ENCODE measurements around the gene OPN5. TPM values are rescaled to one million over a fixed set of nuclear protein-coding genes. Genes with fewer than 3 reads are reported as not detected.

OPN5 gene
- total and polyA plus RNA-seq, 2 experiments from 2014 or later = not detected

GRCh38 chr6:47862731-47863130 is 80.9 kb downstream of the OPN5 start:
- no peaks in the 10 kb centered on the region for H3K27me3 ChIP-seq (ENCODE audit: insufficient read depth)
- H3K9me2 ChIP-seq (ENCODE audit: insufficient read depth) = no peaks in the 10 kb centered on the region
- no peak overlapping the region for H3K4me3 ChIP-seq
- H3F3A ChIP-seq (replicated peaks; ENCODE audit: low read depth) = no peaks in the 10 kb centered on the region
- Mint-ChIP-seq H3K36me3 (ENCODE audit: low read depth) (no peaks in the 10 kb centered on the region), H3K27ac (no peak overlapping the region), H3K4me3 (no peak overlapping the region), H3K4me1 (peaks cover 3% of the 10 kb centered on the region; the same call in 2 of the 3 replicates), H3K27me3 (ENCODE audit: insufficient read depth, low read depth, poor library complexity) (no peaks in the 10 kb centered on the region), H3K9me3 (no peaks in the 10 kb centered on the region)
- H3K4me1 ChIP-seq (ENCODE audit: insufficient read depth) = no peaks in the 10 kb centered on the region
- H3K79me2 ChIP-seq (replicated peaks; ENCODE audit: insufficient read depth) = no peaks in the 10 kb centered on the region
- TF ChIP-seq CTCF (conservative IDR thresholded peaks at IDR 0.05; ENCODE audit: low read depth in 2 of 2) (no peak), ETS1 (IDR thresholded peaks at IDR 0.05) (no peak), ZNF331 (CRISPR knock-in tag; IDR thresholded peaks at IDR 0.05; ENCODE audit: low read depth) (no peak), ZNF114 (CRISPR knock-in tag; IDR thresholded peaks at IDR 0.05) (no peak), POLR2AphosphoS5 (IDR thresholded peaks at IDR 0.05; ENCODE audit: low read depth) (no peak), CREB1 (CRISPR knock-in tag; IDR thresholded peaks at IDR 0.05; ENCODE audit: low read depth) (no peak), EZH2 (IDR thresholded peaks at IDR 0.05; ENCODE audit: low read depth, unreplicated experiment) (no peak), STAT1 (IDR thresholded peaks at IDR 0.05; ENCODE audit: unreplicated experiment) (no peak), NANOG (IDR thresholded peaks at IDR 0.05; ENCODE audit: borderline replicate concordance) (no peak), EZH2phosphoT487 (IDR thresholded peaks at IDR 0.05; ENCODE audit: unreplicated experiment) (no peak), JUNB (IDR thresholded peaks at IDR 0.05; ENCODE audit: unreplicated experiment) (no peak), ZNF462 (CRISPR knock-in tag; IDR thresholded peaks at IDR 0.05) (no peak)
- TF ChIP-seq, protein P1, sequence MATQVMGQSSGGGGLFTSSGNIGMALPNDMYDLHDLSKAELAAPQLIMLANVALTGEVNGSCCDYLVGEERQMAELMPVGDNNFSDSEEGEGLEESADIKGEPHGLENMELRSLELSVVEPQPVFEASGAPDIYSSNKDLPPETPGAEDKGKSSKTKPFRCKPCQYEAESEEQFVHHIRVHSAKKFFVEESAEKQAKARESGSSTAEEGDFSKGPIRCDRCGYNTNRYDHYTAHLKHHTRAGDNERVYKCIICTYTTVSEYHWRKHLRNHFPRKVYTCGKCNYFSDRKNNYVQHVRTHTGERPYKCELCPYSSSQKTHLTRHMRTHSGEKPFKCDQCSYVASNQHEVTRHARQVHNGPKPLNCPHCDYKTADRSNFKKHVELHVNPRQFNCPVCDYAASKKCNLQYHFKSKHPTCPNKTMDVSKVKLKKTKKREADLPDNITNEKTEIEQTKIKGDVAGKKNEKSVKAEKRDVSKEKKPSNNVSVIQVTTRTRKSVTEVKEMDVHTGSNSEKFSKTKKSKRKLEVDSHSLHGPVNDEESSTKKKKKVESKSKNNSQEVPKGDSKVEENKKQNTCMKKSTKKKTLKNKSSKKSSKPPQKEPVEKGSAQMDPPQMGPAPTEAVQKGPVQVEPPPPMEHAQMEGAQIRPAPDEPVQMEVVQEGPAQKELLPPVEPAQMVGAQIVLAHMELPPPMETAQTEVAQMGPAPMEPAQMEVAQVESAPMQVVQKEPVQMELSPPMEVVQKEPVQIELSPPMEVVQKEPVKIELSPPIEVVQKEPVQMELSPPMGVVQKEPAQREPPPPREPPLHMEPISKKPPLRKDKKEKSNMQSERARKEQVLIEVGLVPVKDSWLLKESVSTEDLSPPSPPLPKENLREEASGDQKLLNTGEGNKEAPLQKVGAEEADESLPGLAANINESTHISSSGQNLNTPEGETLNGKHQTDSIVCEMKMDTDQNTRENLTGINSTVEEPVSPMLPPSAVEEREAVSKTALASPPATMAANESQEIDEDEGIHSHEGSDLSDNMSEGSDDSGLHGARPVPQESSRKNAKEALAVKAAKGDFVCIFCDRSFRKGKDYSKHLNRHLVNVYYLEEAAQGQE (IDR thresholded peaks at IDR 0.05; ENCODE audit: unreplicated experiment) = no peak
- DNase-seq (ENCODE audit: low spot score) = no peak
- no peak overlapping the region for H3K27ac ChIP-seq (ENCODE audit: low read depth)
- no peak overlapping the region for H2AFZ ChIP-seq
- ATAC-seq = no peak
- no peaks in the 10 kb centered on the region for H3K36me3 ChIP-seq (ENCODE audit: insufficient read depth)
- no peaks in the 10 kb centered on the region for H4K20me1 ChIP-seq (replicated peaks; ENCODE audit: insufficient read depth)
- H3K4me2 ChIP-seq = no peak overlapping the region

Measured in GM23338 (cell line).